ENCODE results near the gene LIPI.
"Not testable (repeated sequence)": the region's sequence is repeated elsewhere in the genome, so short reads cannot be mapped to it uniquely, and the experiment has no call there.

Gene LIPI

GRCh38 chr21:14075346-14076142 lies 135.2 kb downstream of the LIPI start:
- H3K4me3 ChIP-seq (ENCODE audit: low read depth, low read length) = no peak overlapping the region

GRCh38 chr21:14074177-14074576 lies 136.6 kb downstream of the LIPI start:
- H3K4me3 ChIP-seq (ENCODE audit: low read depth, low read length) = no peak overlapping the region

- H3K4me3 ChIP-seq (ENCODE audit: low read depth, low read length) = no peak overlapping the region
Observed at GRCh38 chr21:14073615-14074014, 137.1 kb downstream of the LIPI start.

GRCh38 chr21:14072761-14073535 lies 137.8 kb downstream of the LIPI start:
- H3K4me3 ChIP-seq (ENCODE audit: low read depth, low read length) = no peak overlapping the region

- H3K4me3 ChIP-seq (ENCODE audit: low read depth, low read length) = no peak overlapping the region
Observed at GRCh38 chr21:14071902-14072734, 138.6 kb downstream of the LIPI start.

- no peak overlapping the region for H3K4me3 ChIP-seq (ENCODE audit: low read depth, low read length)
Observed at GRCh38 chr21:14070968-14071367, 139.8 kb downstream of the LIPI start.

- no peak overlapping the region for H3K4me3 ChIP-seq (ENCODE audit: low read depth, low read length)
Observed at GRCh38 chr21:14070049-14070893, 140.5 kb downstream of the LIPI start.

- peak overlapping the region; percentile 21 for H3K4me3 ChIP-seq (ENCODE audit: low read depth, low read length)
Observed at GRCh38 chr21:14064296-14064645, 146.5 kb downstream of the LIPI start.

- peak overlapping the region; percentile 8 for H3K4me3 ChIP-seq (ENCODE audit: low read depth, low read length)
Observed at GRCh38 chr21:14063620-14064295, 147.0 kb downstream of the LIPI start.

- not testable (repeated sequence) for H3K4me3 ChIP-seq (ENCODE audit: low read depth, low read length)
Observed at GRCh38 chr21:14062684-14063083, 148.1 kb downstream of the LIPI start.

GRCh38 chr21:14061820-14062219 lies 148.9 kb downstream of the LIPI start:
- not testable (repeated sequence) for H3K4me3 ChIP-seq (ENCODE audit: low read depth, low read length)

GRCh38 chr21:14058995-14059627 lies 151.6 kb downstream of the LIPI start:
- not testable (repeated sequence) for H3K4me3 ChIP-seq (ENCODE audit: low read depth, low read length)

Measured in iPS-11a (cell line).